Cardiac fibroblast (primary cell): ENCODE data around the gene NEURL1.

Experiments used
- DNase-seq, 2 donors: peaks; one replicate each; pipeline versions ENCODE4 v3.0.0 to v3.0.0-alpha.2; 2010; ENCODE audit warnings: low read depth in 2 of 2
- H3K4me3 ChIP-seq, 2 donors: replicated peaks in 1 of 2; 1 replicate in 1 of 2; 2 replicates in 1 of 2; pipeline ENCODE4 v1.5.1; 2011; ENCODE audit warnings: low read depth in 2 of 2, low read length in 2 of 2, mild to moderate bottlenecking in 2 of 2, moderate library complexity in 1 of 2
- CTCF ChIP-seq: IDR thresholded peaks from one replicate; pipeline ENCODE4 v1.5.1; 2011; ENCODE audit warnings: low read depth, mild to moderate bottlenecking, low read length, inconsistent platforms

Gene NEURL1

GRCh38 chr10:103493362-103493915 is at the start of gene NEURL1:
Gene NEURL1, plus strand, starts transcription at chr10:103493705. Its CDS starts 683 bp downstream, at chr10:103494388.
- no peak for DNase-seq
- peak within 1 kb of the TSS; percentile 37 to 44 for H3K4me3 ChIP-seq
- TF ChIP-seq CTCF: no peak

GRCh38 chr10:103444478-103444877 is 49.0 kb upstream of the NEURL1 start:
- no peak for TF ChIP-seq CTCF
- DNase-seq: no peak
- H3K4me3 ChIP-seq: no peak overlapping the region

- no peak for TF ChIP-seq CTCF
- no peak overlapping the region for H3K4me3 ChIP-seq
- DNase-seq: no peak
These were observed 48.1 kb upstream of the NEURL1 start for GRCh38 chr10:103445366-103445765.

- no peak overlapping the region for H3K4me3 ChIP-seq
- DNase-seq: peak; percentile 69 to 94
- TF ChIP-seq CTCF: no peak
These were observed 47.5 kb upstream of the NEURL1 start for GRCh38 chr10:103445767-103446567.

- TF ChIP-seq CTCF: no peak
- DNase-seq: no peak
- no peak overlapping the region for H3K4me3 ChIP-seq
These were observed 46.3 kb upstream of the NEURL1 start for GRCh38 chr10:103447187-103447586.

GRCh38 chr10:103448746-103449145 is 44.8 kb upstream of the NEURL1 start:
- peak; percentile 90 to 94 for DNase-seq
- H3K4me3 ChIP-seq: peak overlapping the region in 1 of 2 donors; percentile 3
- no peak for TF ChIP-seq CTCF
